ENCODE data around the gene FRMD1.

DNA sequence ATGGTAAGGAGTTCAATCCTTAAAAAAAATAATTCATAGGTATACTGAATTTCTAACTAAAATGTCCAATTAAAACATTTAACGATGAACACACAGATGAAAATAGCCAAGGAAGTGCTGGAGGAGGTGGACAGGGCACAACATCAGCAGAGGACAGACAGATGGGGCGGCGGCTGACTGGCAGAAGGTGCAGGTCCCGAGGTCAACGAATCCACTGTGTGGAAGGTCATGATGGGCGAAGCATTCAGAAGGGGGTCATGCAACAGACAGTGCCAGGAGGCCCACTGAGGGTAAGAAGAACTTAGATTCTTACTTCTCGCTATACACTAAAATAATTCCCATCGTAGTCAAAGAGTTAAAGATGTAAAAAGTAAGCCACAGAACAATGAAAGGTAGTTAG is 34.2 kb upstream of the FRMD1 start:
- TF ChIP-seq, protein P1, sequence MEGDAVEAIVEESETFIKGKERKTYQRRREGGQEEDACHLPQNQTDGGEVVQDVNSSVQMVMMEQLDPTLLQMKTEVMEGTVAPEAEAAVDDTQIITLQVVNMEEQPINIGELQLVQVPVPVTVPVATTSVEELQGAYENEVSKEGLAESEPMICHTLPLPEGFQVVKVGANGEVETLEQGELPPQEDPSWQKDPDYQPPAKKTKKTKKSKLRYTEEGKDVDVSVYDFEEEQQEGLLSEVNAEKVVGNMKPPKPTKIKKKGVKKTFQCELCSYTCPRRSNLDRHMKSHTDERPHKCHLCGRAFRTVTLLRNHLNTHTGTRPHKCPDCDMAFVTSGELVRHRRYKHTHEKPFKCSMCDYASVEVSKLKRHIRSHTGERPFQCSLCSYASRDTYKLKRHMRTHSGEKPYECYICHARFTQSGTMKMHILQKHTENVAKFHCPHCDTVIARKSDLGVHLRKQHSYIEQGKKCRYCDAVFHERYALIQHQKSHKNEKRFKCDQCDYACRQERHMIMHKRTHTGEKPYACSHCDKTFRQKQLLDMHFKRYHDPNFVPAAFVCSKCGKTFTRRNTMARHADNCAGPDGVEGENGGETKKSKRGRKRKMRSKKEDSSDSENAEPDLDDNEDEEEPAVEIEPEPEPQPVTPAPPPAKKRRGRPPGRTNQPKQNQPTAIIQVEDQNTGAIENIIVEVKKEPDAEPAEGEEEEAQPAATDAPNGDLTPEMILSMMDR (IDR thresholded peaks at IDR 0.05): no peak
- TF ChIP-seq EZH2 (IDR thresholded peaks at IDR 0.05; ENCODE audit: borderline replicate concordance, insufficient read depth, low read depth, low read length, poor library complexity, severe bottlenecking): no peak
